ENCODE measurements around the gene ATP6V1B1. TPM values are rescaled to one million over a fixed set of nuclear protein-coding genes. Genes with fewer than 3 reads are reported as not detected.

Gene ATP6V1B1
- total RNA-seq, 1 donor = 0.09 TPM

- DNase-seq (ENCODE audit: low read depth) = no peak
- TF ChIP-seq CTCF (IDR thresholded peaks at IDR 0.05; ENCODE audit: insufficient read depth, low read length) = no peak
- no peak overlapping the region for H3K4me3 ChIP-seq (ENCODE audit: low read depth, low read length)
These were observed 66.4 kb downstream of the ATP6V1B1 start for GRCh38 chr2:71001981-71002570.

GRCh38 chr2:71003396-71003795 lies 67.7 kb downstream of the ATP6V1B1 start:
- no peak for TF ChIP-seq CTCF (IDR thresholded peaks at IDR 0.05; ENCODE audit: insufficient read depth, low read length)
- no peak for DNase-seq (ENCODE audit: low read depth)
- no peak overlapping the region for H3K4me3 ChIP-seq (ENCODE audit: low read depth, low read length)

GRCh38 chr2:71003966-71004755 lies 68.5 kb downstream of the ATP6V1B1 start:
- no peak for TF ChIP-seq CTCF (IDR thresholded peaks at IDR 0.05; ENCODE audit: insufficient read depth, low read length)
- no peak overlapping the region for H3K4me3 ChIP-seq (ENCODE audit: low read depth, low read length)
- no peak for DNase-seq (ENCODE audit: low read depth)

DNA sequence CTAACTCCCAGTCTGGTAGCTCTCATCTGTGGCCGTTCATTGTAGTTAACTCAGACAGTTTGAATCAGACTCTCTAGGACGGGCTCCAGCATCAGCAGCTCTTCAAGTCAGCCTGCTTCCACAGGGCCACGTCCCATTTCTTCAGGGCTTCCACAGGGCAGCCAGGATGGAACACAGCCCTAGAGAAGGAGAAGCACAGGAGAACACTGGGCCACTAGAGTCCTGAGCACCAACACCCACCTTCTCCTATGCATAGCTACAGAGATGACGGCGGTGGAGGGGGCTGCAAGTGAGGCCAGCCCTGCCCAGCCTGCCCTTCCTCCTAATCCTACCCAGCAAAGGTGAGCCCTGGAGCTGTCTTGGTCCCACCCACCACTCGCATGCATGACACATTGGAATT lies 69.2 kb downstream of the ATP6V1B1 start:
- no peak overlapping the region for H3K4me3 ChIP-seq (ENCODE audit: low read depth, low read length)
- TF ChIP-seq CTCF (IDR thresholded peaks at IDR 0.05; ENCODE audit: insufficient read depth, low read length) = no peak
- no peak for DNase-seq (ENCODE audit: low read depth)

- DNase-seq (ENCODE audit: low read depth) = no peak
- H3K4me3 ChIP-seq (ENCODE audit: low read depth, low read length) = no peak overlapping the region
- TF ChIP-seq CTCF (IDR thresholded peaks at IDR 0.05; ENCODE audit: insufficient read depth, low read length) = no peak
These were observed 69.8 kb downstream of the ATP6V1B1 start for GRCh38 chr2:71005271-71006202.

GRCh38 chr2:71006323-71006722 lies 70.6 kb downstream of the ATP6V1B1 start:
- H3K4me3 ChIP-seq (ENCODE audit: low read depth, low read length) = no peak overlapping the region
- DNase-seq (ENCODE audit: low read depth) = no peak
- TF ChIP-seq CTCF (IDR thresholded peaks at IDR 0.05; ENCODE audit: insufficient read depth, low read length) = no peak

All from fibroblast of the aortic adventitia (primary cell).